Panc1 (cell line): ENCODE measurements around the gene MACROH2A1. TPM values are rescaled to one million over a fixed set of nuclear protein-coding genes. Genes with fewer than 3 reads are reported as not detected.

Experiments used
- ATAC-seq: fragments of 200-7000 bp; cut with Tn5 transposase; 2 replicates; pipeline ENCODE4 v1.9.1; 2020; ENCODE audit warnings: mild to moderate bottlenecking, moderate library complexity
- BruUV-seq: library from RNA; stranded (reverse); fragments of 400-500 nt; replicated peaks from 2 replicates; lab custom pipeline; 2021; lab: Mats Ljungman, UMichigan
- CTCF ChIA-PET: fragments of 300-600 bp; sonication (Branson Sonifier 250); formaldehyde crosslinking; loops from one replicate; lab custom pipeline; 2022; ENCODE audit warnings: antibody characterized with exemption; lab: Charles Lee
- POLR2A ChIA-PET: fragments of 300-600 bp; sonication (Branson Sonifier 250); formaldehyde crosslinking; loops from one replicate; lab custom pipeline; 2022; ENCODE audit warnings: antibody characterized with exemption; lab: Charles Lee
- DNase-seq: peaks from one replicate; pipeline ENCODE4 v3.0.0-alpha.2; 2010; ENCODE audit warnings: low read depth, low spot score
- H3K27ac ChIP-seq: 2 replicates; pipeline ENCODE4 v1.5.1; 2011; ENCODE audit warnings: mild to moderate bottlenecking, low read length, inconsistent platforms
- H3K27me3 ChIP-seq: fragments of 200-500 bp; sonication (Bioruptor generic); 2 replicates; pipeline ENCODE4 v1.6.0; 2014; ENCODE audit warnings: low read length, inconsistent platforms; ENCODE audit not compliant: control insufficient read depth, insufficient read depth
- H3K36me3 ChIP-seq: fragments of 200-500 bp; sonication (Bioruptor generic); 2 replicates; pipeline ENCODE4 v1.5.1; 2014; ENCODE audit warnings: inconsistent platforms, mild to moderate bottlenecking, low read length, moderate library complexity; ENCODE audit not compliant: control insufficient read depth, insufficient read depth
- H3K4me1 ChIP-seq: 2 replicates; pipeline ENCODE4 v1.5.1; 2011; ENCODE audit warnings: inconsistent platforms, mild to moderate bottlenecking, low read length, moderate library complexity; ENCODE audit not compliant: control insufficient read depth, insufficient read depth
- H3K4me3 ChIP-seq, 2 experiments: 2 replicates each; pipeline ENCODE4 v1.5.1; 2011 to 2012; ENCODE audit warnings: low read depth in 2 of 2, low read length in 2 of 2, mild to moderate bottlenecking in 2 of 2, inconsistent platforms in 1 of 2, moderate library complexity in 1 of 2
- H3K9me3 ChIP-seq: fragments of 200-500 bp; sonication (Bioruptor generic); 2 replicates; pipeline ENCODE4 v1.5.1; 2014; ENCODE audit warnings: low read depth, mild to moderate bottlenecking, inconsistent platforms, low read length, moderate library complexity; ENCODE audit not compliant: control insufficient read depth, insufficient read depth
- CTCF ChIP-seq: fragments of 450-650 bp; IDR thresholded peaks from 2 replicates; pipeline ENCODE4 v1.5.1; 2017; ENCODE audit warnings: mild to moderate bottlenecking
- POLR2AphosphoS5 ChIP-seq: IDR thresholded peaks from 2 replicates; pipeline ENCODE4 v1.6.1; 2012; ENCODE audit warnings: mild to moderate bottlenecking, low read depth, low read length, moderate library complexity
- REST ChIP-seq, 2 experiments: IDR thresholded peaks; 2 replicates each; pipeline ENCODE4 v1.6.1; 2011 to 2012; ENCODE audit warnings: low read depth in 2 of 2, control low read depth in 1 of 2, low read length in 1 of 2, mild to moderate bottlenecking in 1 of 2, moderate library complexity in 1 of 2; ENCODE audit not compliant: insufficient read depth in 1 of 2
- SIN3A ChIP-seq: IDR thresholded peaks from 2 replicates; pipeline ENCODE4 v1.6.1; 2012; ENCODE audit warnings: low read depth, mild to moderate bottlenecking, low read length, moderate library complexity, borderline replicate concordance; ENCODE audit not compliant: insufficient read depth
- TCF7L2 ChIP-seq: IDR thresholded peaks from 2 replicates; pipeline ENCODE4 v1.6.1; 2011; ENCODE audit warnings: mild to moderate bottlenecking, low read depth, low read length, inconsistent platforms
- in situ Hi-C: cut with HindIII; loops from 2 replicates; pipeline ENCODE4 v1.10.0; 2016; ENCODE audit warnings: low sequenced_read_pairs, low pct_unique_long_range_greater_than_20kb
- intact Hi-C: fragments of 100-400 bp; cut with micrococcal nuclease; formaldehyde crosslinking; loops from one replicate; pipeline ENCODE4 v1.10.0; 2022; ENCODE audit not compliant: unreplicated experiment
- total RNA-seq: library from RNA; stranded (reverse); gene quantifications from one replicate; pipeline ENCODE4 v1.2.1, GENCODE V29; 2021; ENCODE audit not compliant: unreplicated experiment

Gene MACROH2A1
- total RNA-seq, 1 experiment from 2014 or later, result 162 TPM

DNA sequence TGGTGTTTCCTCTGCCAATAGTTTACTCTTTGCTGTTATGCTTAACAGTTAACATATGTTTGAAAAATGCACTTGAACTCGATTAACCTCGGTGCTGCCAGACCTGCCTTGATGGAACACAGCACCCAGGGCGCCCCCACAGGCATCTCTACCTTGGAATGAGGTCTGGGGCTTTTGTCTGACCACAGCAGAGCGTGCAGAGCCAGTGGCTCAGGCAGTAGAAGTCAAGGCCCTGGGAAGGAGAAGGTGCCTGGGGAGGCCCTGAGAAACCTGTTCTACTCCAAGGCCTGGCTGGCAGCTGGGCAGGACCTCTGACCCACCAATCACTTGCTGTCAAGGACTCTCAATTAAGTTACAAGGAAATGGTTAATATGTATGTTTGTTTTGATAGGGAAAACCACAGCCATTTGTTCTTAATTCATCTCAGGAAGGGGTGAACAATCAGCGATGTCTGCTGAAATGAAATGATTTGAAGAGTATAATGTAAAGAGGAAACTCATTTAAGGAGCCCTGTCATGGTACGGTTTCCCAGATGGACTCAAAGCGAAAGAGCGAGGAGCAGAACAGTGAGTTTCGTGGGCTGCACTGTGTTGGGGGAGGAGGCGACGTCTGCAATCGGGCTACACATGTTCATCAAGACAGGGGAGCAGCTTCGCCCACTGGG is 21.9 kb downstream of the MACROH2A1 start:
- no peaks in the 10 kb centered on the region for H3K4me1 ChIP-seq
- in situ Hi-C loops, result no loop called here
- H3K27ac ChIP-seq, result no peak overlapping the region
- H3K9me3 ChIP-seq, result no peaks in the 10 kb centered on the region
- ATAC-seq, result no peak
- H3K4me3 ChIP-seq, result no peak overlapping the region
- H3K27me3 ChIP-seq, result no peaks in the 10 kb centered on the region
- no peak for DNase-seq
- H3K36me3 ChIP-seq, result peaks cover 19% of the 10 kb centered on the region
- BruUV-seq, result no TSS peak
- intact Hi-C loops, result no loop called here
- POLR2A ChIA-PET, result no interaction called here
- CTCF ChIA-PET, result no interaction called here
- TF ChIP-seq POLR2AphosphoS5, result no peak
- no peak for TF ChIP-seq REST (IDR thresholded peaks at IDR 0.05; ENCODE audit: insufficient read depth in 1 of 2, low read depth in 2 of 2, low read length in 1 of 2)
- TF ChIP-seq SIN3A, result no peak
- TF ChIP-seq TCF7L2, result no peak
- TF ChIP-seq CTCF, result no peak

GRCh38 chr5:135375040-135375793 is 23.8 kb downstream of the MACROH2A1 start:
- ChIA-PET CTCF (interaction anchor here (0.6 kb wide), 1 partner anchor 262 kb away, joined by 4 read pairs; no protein-coding TSS in a partner anchor), POLR2A (interaction anchor here (0.6 kb wide), 1 partner anchor 226 kb away, joined by 3 read pairs; no protein-coding TSS in a partner anchor)
- ATAC-seq (no peak), DNase-seq (no peak)
- no peak overlapping the region for H3K4me3 ChIP-seq
- no peak overlapping the region for H3K27ac ChIP-seq
- TF ChIP-seq POLR2AphosphoS5 (no peak), SIN3A (no peak), REST (IDR thresholded peaks at IDR 0.05; ENCODE audit: insufficient read depth in 1 of 2, low read depth in 2 of 2, low read length in 1 of 2) (no peak)
- in situ Hi-C loops, result no loop called here
- H3K4me1 ChIP-seq, result no peaks in the 10 kb centered on the region
- H3K9me3 ChIP-seq, result no peaks in the 10 kb centered on the region
- H3K27me3 ChIP-seq, result no peaks in the 10 kb centered on the region
- BruUV-seq, result no TSS peak
- intact Hi-C loops, result no loop called here
- peaks cover 9% of the 10 kb centered on the region for H3K36me3 ChIP-seq
